Measurements from ENCODE around the gene NTHL1. TPM values are rescaled to one million over a fixed set of nuclear protein-coding genes. Genes with fewer than 3 reads are reported as not detected.

Gene NTHL1
- total and polyA plus RNA-seq, 10 of the 15 experiments (the other 5 are each of a cell fraction or from before 2014, with no cell fraction given): 0.85 to 54.7 (median 39.0) TPM

- TF ChIP-seq EGR1 (IDR thresholded peaks at IDR 0.05; ENCODE audit: borderline replicate concordance in 1 of 2, low read depth in 2 of 2, low read length in 2 of 2) (no peak), MEF2A (IDR thresholded peaks at IDR 0.05; ENCODE audit: insufficient read depth, low read depth, low read length) (no peak), USF1 (IDR thresholded peaks at IDR 0.05; ENCODE audit: borderline replicate concordance, extremely low read length, insufficient read depth, low read depth, low read length) (no peak), NRF1 (conservative IDR thresholded peaks at IDR 0.05; ENCODE audit: low read depth, low read length) (no peak)
These were observed 5.6 kb upstream of the NTHL1 start (continued) for GRCh38 chr16:2053211-2053610.

GRCh38 chr16:2048116-2048543 is 496 bp upstream of the NTHL1 start:
- ATAC-seq (peak; percentile 29), DNase-seq (ENCODE audit: low read depth, low spot score) (no peak), FAIRE-seq (no peak)
- Histone ChIP-seq H3K9me3 (replicated peaks; ENCODE audit: control insufficient read depth, insufficient read depth, low read length) (no peaks in the 10 kb centered on the region), H3K36me3 (ENCODE audit: control insufficient read depth in 2 of 2, insufficient read depth in 2 of 2, low read length in 1 of 2) (peaks cover 0 to 3% of the 10 kb centered on the region in 2 experiments; a peak in 2 of 4 replicates), H3K4me1 (ENCODE audit: control insufficient read depth, insufficient read depth, low read length) (peaks cover 21% of the 10 kb centered on the region), H3K27ac (ENCODE audit: control insufficient read depth, insufficient read depth) (peak overlapping the region; percentile 22), H4K20me1 (ENCODE audit: control insufficient read depth, insufficient read depth) (no peaks in the 10 kb centered on the region), H3K79me2 (ENCODE audit: control insufficient read depth, insufficient read depth, low read length) (peaks cover 16% of the 10 kb centered on the region), H3K4me2 (ENCODE audit: control insufficient read depth, insufficient read depth) (peak overlapping the region; percentile 98), H3K4me3 (peak overlapping the region; percentile 97), H3K27me3 (replicated peaks in 1 of 2; ENCODE audit: control insufficient read depth in 2 of 2, insufficient read depth in 2 of 2, low read length in 1 of 2) (no peaks in the 10 kb centered on the region), H3K9ac (ENCODE audit: control insufficient read depth, insufficient read depth, low read length) (peak overlapping the region; percentile 76), H2AFZ (ENCODE audit: control insufficient read depth, low read depth, low read length) (peak overlapping the region; percentile 89)
- intact Hi-C loops (cut with micrococcal nuclease; ENCODE audit: unreplicated experiment) (no loop called here), in situ Hi-C loops (cut with MboI) (no loop called here)
- ChIA-PET CTCF (interaction anchor here (1.3 to 2.8 kb wide), 3 partner anchors 26 to 92 kb away, joined by 6 to 16 read pairs (median 8); no protein-coding TSS in a partner anchor), POLR2A (interaction anchor here (0.7 to 1.3 kb wide), 6 partner anchors 9 to 167 kb away, joined by 3 to 13 read pairs (median 4); partner anchors contain the start of genes PGP, TBL3 and TRAF7), RAD21 (ENCODE audit: unreplicated experiment) (interaction anchor here (1.2 to 2.1 kb wide), 4 partner anchors 25 to 459 kb away, joined by 3 to 9 read pairs (median 4); partner anchors contain the start of gene TRAF7), SMC1A (ENCODE audit: uncharacterized antibody, unreplicated experiment) (interaction anchor here (1.3 kb wide), 1 partner anchor 93 kb away, joined by 3 read pairs; no protein-coding TSS in a partner anchor)
- BruUV-seq (replicated peaks): TSS peak; percentile 78
- TF ChIP-seq NR2F1 (conservative IDR thresholded peaks at IDR 0.05) (no peak), ZNF207 (IDR thresholded peaks at IDR 0.05; ENCODE audit: borderline replicate concordance) (no peak), ZSCAN29 (IDR thresholded peaks at IDR 0.05) (0 out of 2 replicates have a peak, but pooled peaks have one; percentile 14), NKRF (conservative IDR thresholded peaks at IDR 0.05) (peak; percentile 9; the same call in 1 of the 2 replicates), SRF (IDR thresholded peaks at IDR 0.05; ENCODE audit: low read depth in 2 of 2, low read length in 2 of 2) (no peak), KLF5 (IDR thresholded peaks at IDR 0.05; ENCODE audit: partially characterized antibody) (peak; percentile 12), POLR2AphosphoS5 (IDR thresholded peaks at IDR 0.05; ENCODE audit: low read length) (no peak), PKNOX1 (IDR thresholded peaks at IDR 0.05) (no peak), RELB (IDR thresholded peaks at IDR 0.05; ENCODE audit: low read depth) (no peak)
- 5% methylated on average over 22 of the region's 30 CpGs for WGBS (ENCODE audit: insufficient coverage, insufficient replicate concordance, low lambda C conversion rate, missing lambda C conversion rate)
